HCT116 (cell line): ENCODE data around the gene SHH. TPM values are rescaled to one million over a fixed set of nuclear protein-coding genes. Genes with fewer than 3 reads are reported as not detected.

Source experiments
- ATAC-seq: fragments of 200-7000 bp; cut with Tn5 transposase; 2 replicates; pipeline ENCODE4 v1.9.1; 2020; ENCODE audit warnings: mild to moderate bottlenecking, moderate library complexity
- BruUV-seq: library from RNA; stranded (reverse); fragments of 400-500 nt; replicated peaks from 2 replicates; lab custom pipeline; 2021; lab: Mats Ljungman, UMichigan
- CTCF ChIA-PET: fragments of 300-600 bp; sonication (Branson Sonifier 250); formaldehyde crosslinking; loops from one replicate; lab custom pipeline; 2021; ENCODE audit warnings: antibody characterized with exemption; lab: Charles Lee
- POLR2A ChIA-PET: fragments of 300-600, 350-600 bp; sonication (Branson Sonifier 250); formaldehyde crosslinking; loops from one replicate; lab custom pipeline; 2021; ENCODE audit warnings: antibody characterized with exemption; lab: Charles Lee
- RAD21 ChIA-PET, 2 experiments: fragments of 300-600 bp; sonication (Branson Sonifier 250); formaldehyde crosslinking; loops; one replicate each; lab custom pipeline; 2023; ENCODE audit warnings: low total read pairs in 2 of 2; ENCODE audit not compliant: uncharacterized antibody in 2 of 2, unreplicated experiment in 2 of 2, low non-redundant PET in 1 of 2; lab: Charles Lee
- DNase-seq: peaks from one replicate; pipeline ENCODE4 v3.0.0-alpha.2; 2010; ENCODE audit warnings: low read depth, low spot score
- H2AFZ ChIP-seq: fragments of 200-600 bp; shearing (Covaris generic), sonication (generic); 2 replicates; pipeline ENCODE4 v1.6.1; 2017; ENCODE audit warnings: low read depth, mixed run types, mixed read lengths, antibody characterized with exemption, low read length; ENCODE audit not compliant: poor library complexity, severe bottlenecking
- H3K27ac ChIP-seq: 2 replicates; pipeline ENCODE4 v1.5.1; 2012; ENCODE audit warnings: low read depth, low read length
- H3K27me3 ChIP-seq: fragments of 200-600 bp; sonication (generic); 2 replicates; pipeline ENCODE4 v1.6.1; 2016; ENCODE audit warnings: mixed run types, low read length, mixed read lengths; ENCODE audit not compliant: insufficient read depth
- H3K36me3 ChIP-seq, 2 experiments: fragments of 200-500 bp in 1 of 2; fragments of 200-600 bp in 1 of 2; sonication (Bioruptor generic) in 1 of 2; sonication (generic) in 1 of 2; 2 replicates each; pipeline versions ENCODE4 v1.5.1 to v1.6.1; 2014 to 2016; ENCODE audit warnings: low read length in 2 of 2, inconsistent platforms in 1 of 2, mixed read lengths in 1 of 2, mixed run types in 1 of 2; ENCODE audit not compliant: insufficient read depth in 2 of 2, control insufficient read depth in 1 of 2
- H3K4me1 ChIP-seq, 2 experiments: fragments of 200-600 bp in 1 of 2; sonication (generic) in 1 of 2; 2 replicates each; pipeline versions ENCODE4 v1.5.1 to v1.6.1; 2012 to 2017; ENCODE audit warnings: low read length in 2 of 2, inconsistent platforms in 1 of 2, mild to moderate bottlenecking in 1 of 2, mixed read lengths in 1 of 2, mixed run types in 1 of 2, moderate library complexity in 1 of 2; ENCODE audit not compliant: insufficient read depth in 2 of 2, control insufficient read depth in 1 of 2
- H3K4me2 ChIP-seq: fragments of 200-600 bp; sonication (generic); 2 replicates; pipeline ENCODE4 v1.6.1; 2017; ENCODE audit warnings: mixed run types, low read length, mixed read lengths
- H3K4me3 ChIP-seq, 2 experiments: fragments of 200-600 bp in 1 of 2; sonication (generic) in 1 of 2; replicated peaks in 1 of 2; 2 replicates each; pipeline ENCODE4 v1.5.1; 2011 to 2016; ENCODE audit warnings: low read length in 2 of 2, control low read depth in 1 of 2, low read depth in 1 of 2, mild to moderate bottlenecking in 1 of 2, mixed read lengths in 1 of 2, mixed run types in 1 of 2
- H3K79me2 ChIP-seq: fragments of 200-600 bp; sonication (generic); 2 replicates; pipeline ENCODE4 v1.6.1; 2017; ENCODE audit warnings: mild to moderate bottlenecking, mixed run types, low read length, moderate library complexity, mixed read lengths; ENCODE audit not compliant: insufficient read depth
- H3K9ac ChIP-seq: fragments of 200-600 bp; sonication (generic); 2 replicates; pipeline ENCODE4 v1.6.1; 2016; ENCODE audit warnings: low read length, mixed read lengths
- H3K9me2 ChIP-seq: fragments of 200-600 bp; sonication (generic), shearing (Covaris generic); 2 replicates; pipeline ENCODE4 v1.6.1; 2017; ENCODE audit warnings: mixed run types, mild to moderate bottlenecking, moderate library complexity; ENCODE audit not compliant: insufficient read depth
- H3K9me3 ChIP-seq, 2 experiments: fragments of 200-500 bp in 1 of 2; fragments of 200-600 bp in 1 of 2; sonication (Bioruptor generic) in 1 of 2; sonication (generic) in 1 of 2; 2 replicates each; pipeline ENCODE4 v1.6.1; 2014 to 2017; ENCODE audit warnings: low read length in 2 of 2, mixed read lengths in 2 of 2, inconsistent platforms in 1 of 2, low read depth in 1 of 2, mild to moderate bottlenecking in 1 of 2, mixed run types in 1 of 2, moderate library complexity in 1 of 2; ENCODE audit not compliant: control insufficient read depth in 1 of 2, insufficient read depth in 1 of 2
- H4K20me1 ChIP-seq: fragments of 200-600 bp; sonication (generic), shearing (Covaris generic); 2 replicates; pipeline ENCODE4 v1.6.1; 2017; ENCODE audit warnings: mixed run types, mild to moderate bottlenecking, moderate library complexity; ENCODE audit not compliant: insufficient read depth
- CTCF ChIP-seq, 3 experiments: fragments of 200-600 bp in 1 of 3; sonication (generic) in 1 of 3; IDR thresholded peaks in 2 of 3; conservative IDR thresholded peaks in 1 of 3; 2 replicates each; pipeline ENCODE4 v1.5.1; 2012 to 2017; ENCODE audit warnings: low read depth in 2 of 3, low read length in 2 of 3, antibody characterized with exemption in 1 of 3, borderline replicate concordance in 1 of 3, control low read depth in 1 of 3, mild to moderate bottlenecking in 1 of 3, mixed read lengths in 1 of 3, mixed run types in 1 of 3, moderate library complexity in 1 of 3; ENCODE audit not compliant: insufficient read depth in 1 of 3
- EZH2 ChIP-seq: fragments of 200-600 bp; sonication (generic); IDR thresholded peaks from 2 replicates; pipeline ENCODE4 v1.6.1; 2017; ENCODE audit warnings: antibody characterized with exemption, mixed run types
- EZH2phosphoT487 ChIP-seq: fragments of 200-600 bp; IDR thresholded peaks from 2 replicates; pipeline ENCODE4 v1.6.1; 2018; ENCODE audit warnings: antibody characterized with exemption, borderline replicate concordance
- FOSL1 ChIP-seq: IDR thresholded peaks from 2 replicates; pipeline ENCODE4 v1.6.1; 2012; ENCODE audit warnings: low read depth
- POLR2A ChIP-seq: IDR thresholded peaks from 2 replicates; pipeline ENCODE4 v1.7.0; 2011; ENCODE audit warnings: borderline replicate concordance; ENCODE audit not compliant: insufficient read depth, insufficient read length; ENCODE audit errors: extremely low read depth
- RAD21 ChIP-seq: IDR thresholded peaks from 2 replicates; pipeline ENCODE4 v1.6.1; 2012; ENCODE audit warnings: low read depth, mild to moderate bottlenecking
- REST ChIP-seq: IDR thresholded peaks from 2 replicates; pipeline ENCODE4 v1.6.1; 2012; ENCODE audit warnings: low read depth
- SIN3A ChIP-seq: IDR thresholded peaks from 2 replicates; pipeline ENCODE4 v1.6.1; 2012; ENCODE audit warnings: low read depth
- SP1 ChIP-seq: IDR thresholded peaks from 2 replicates; pipeline ENCODE4 v1.6.1; 2012; ENCODE audit warnings: low read depth
- TCF7L2 ChIP-seq: IDR thresholded peaks from 2 replicates; pipeline ENCODE4 v1.7.0; 2011; ENCODE audit warnings: borderline replicate concordance, inconsistent platforms; ENCODE audit not compliant: insufficient read depth, insufficient read length; ENCODE audit errors: extremely low read depth
- YY1 ChIP-seq: IDR thresholded peaks from 2 replicates; pipeline ENCODE4 v1.6.1; 2011; ENCODE audit warnings: low read length, low read depth, moderate library complexity, mild to moderate bottlenecking; ENCODE audit not compliant: insufficient replicate concordance; ENCODE audit errors: extremely low read depth
- ZBTB33 ChIP-seq: IDR thresholded peaks from 2 replicates; pipeline ENCODE4 v1.6.1; 2011; ENCODE audit warnings: mild to moderate bottlenecking, low read length, moderate library complexity; ENCODE audit not compliant: insufficient replicate concordance; ENCODE audit errors: extremely low read depth
- intact Hi-C: fragments of 100-400 bp; cut with micrococcal nuclease; formaldehyde crosslinking; loops from 2 replicates; pipeline ENCODE4 v1.10.0; 2022
- total RNA-seq: library from RNA; stranded (reverse); gene quantifications from one replicate; pipeline ENCODE4 v1.2.1, GENCODE V29; 2021; ENCODE audit not compliant: unreplicated experiment

The SHH gene
- total RNA-seq, 1 experiment from 2014 or later = 0.32 TPM

GRCh38 chr7:155846156-155846555, 33.9 kb upstream of the SHH start:
- Histone ChIP-seq H4K20me1 (no peaks in the 10 kb centered on the region), H3K4me3 (no peak overlapping the region), H3K79me2 (no peaks in the 10 kb centered on the region), H3K36me3 (no peaks in the 10 kb centered on the region), H3K27me3 (no peaks in the 10 kb centered on the region), H3K27ac (no peak overlapping the region), H2AFZ (no peak overlapping the region), H3K9ac (no peak overlapping the region), H3K9me3 (no peaks in the 10 kb centered on the region), H3K9me2 (no peaks in the 10 kb centered on the region), H3K4me1 (peaks cover 3 to 7% of the 10 kb centered on the region in 2 experiments; a peak in 2 of 4 replicates), H3K4me2 (no peak overlapping the region)
- BruUV-seq = no TSS peak
- no peak for ATAC-seq
- ChIA-PET POLR2A (no interaction called here), CTCF (no interaction called here), RAD21 (no interaction called here)
- TF ChIP-seq POLR2A (no peak), TCF7L2 (no peak), ZBTB33 (no peak), REST (no peak), SP1 (no peak), YY1 (no peak), EZH2 (no peak), EZH2phosphoT487 (no peak), FOSL1 (no peak), CTCF (IDR thresholded peaks at IDR 0.05 in 2 of 3, conservative IDR thresholded peaks at IDR 0.05 in 1 of 3; ENCODE audit: borderline replicate concordance in 1 of 3, insufficient read depth in 1 of 3, low read depth in 2 of 3, low read length in 2 of 3) (no peak), SIN3A (no peak), RAD21 (no peak)
- DNase-seq = no peak
- intact Hi-C loops = no loop called here
